ENCODE measurements around the gene KATNB1.

DNA sequence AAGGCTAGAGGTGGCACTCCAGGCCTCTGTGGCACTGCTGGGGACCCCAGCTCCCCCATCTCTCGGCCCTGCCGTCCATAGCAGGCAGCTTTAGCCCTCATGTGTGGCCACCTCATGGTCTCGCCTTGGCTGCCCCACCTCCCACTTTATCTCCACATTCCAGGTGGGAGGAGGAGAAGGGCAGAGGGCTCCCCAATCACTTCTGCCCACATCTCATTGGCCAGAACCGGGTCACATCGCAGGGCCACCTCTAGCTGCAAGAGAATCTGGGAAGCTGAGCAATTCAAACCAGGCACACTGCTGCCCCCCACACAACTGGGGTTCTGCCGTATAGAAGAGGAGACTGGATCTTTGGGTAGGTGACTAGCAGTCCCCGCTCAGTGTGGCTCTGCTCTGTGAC lies 39.3 kb upstream of the KATNB1 start:
- TF ChIP-seq NR1H2 (CRISPR knock-in tag; IDR thresholded peaks at IDR 0.05) (no peak), ZNF263 (CRISPR knock-in tag; IDR thresholded peaks at IDR 0.05; ENCODE audit: low read depth) (no peak), ESRRA (CRISPR knock-in tag; IDR thresholded peaks at IDR 0.05; ENCODE audit: borderline replicate concordance) (no peak), E2F4 (CRISPR knock-in tag; IDR thresholded peaks at IDR 0.05; ENCODE audit: borderline replicate concordance, low read depth) (no peak), USF1 (CRISPR knock-in tag; IDR thresholded peaks at IDR 0.05) (no peak), NFE2L1 (CRISPR knock-in tag; IDR thresholded peaks at IDR 0.05) (no peak), SP1 (CRISPR knock-in tag; conservative IDR thresholded peaks at IDR 0.05) (no peak)
- TF ChIP-seq, protein P1, sequence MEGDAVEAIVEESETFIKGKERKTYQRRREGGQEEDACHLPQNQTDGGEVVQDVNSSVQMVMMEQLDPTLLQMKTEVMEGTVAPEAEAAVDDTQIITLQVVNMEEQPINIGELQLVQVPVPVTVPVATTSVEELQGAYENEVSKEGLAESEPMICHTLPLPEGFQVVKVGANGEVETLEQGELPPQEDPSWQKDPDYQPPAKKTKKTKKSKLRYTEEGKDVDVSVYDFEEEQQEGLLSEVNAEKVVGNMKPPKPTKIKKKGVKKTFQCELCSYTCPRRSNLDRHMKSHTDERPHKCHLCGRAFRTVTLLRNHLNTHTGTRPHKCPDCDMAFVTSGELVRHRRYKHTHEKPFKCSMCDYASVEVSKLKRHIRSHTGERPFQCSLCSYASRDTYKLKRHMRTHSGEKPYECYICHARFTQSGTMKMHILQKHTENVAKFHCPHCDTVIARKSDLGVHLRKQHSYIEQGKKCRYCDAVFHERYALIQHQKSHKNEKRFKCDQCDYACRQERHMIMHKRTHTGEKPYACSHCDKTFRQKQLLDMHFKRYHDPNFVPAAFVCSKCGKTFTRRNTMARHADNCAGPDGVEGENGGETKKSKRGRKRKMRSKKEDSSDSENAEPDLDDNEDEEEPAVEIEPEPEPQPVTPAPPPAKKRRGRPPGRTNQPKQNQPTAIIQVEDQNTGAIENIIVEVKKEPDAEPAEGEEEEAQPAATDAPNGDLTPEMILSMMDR (IDR thresholded peaks at IDR 0.05): no peak
